Loucy (cell line): ENCODE measurements around the gene ARFRP1.
A peak's percentile ranks its signal among the peaks of the same experiment; 100 is the strongest.
"Not testable (repeated sequence)": the region's sequence is repeated elsewhere in the genome, so short reads cannot be mapped to it uniquely, and the experiment has no call there.

Experiments used
- H2AFZ ChIP-seq: fragments of 200-600 bp; sonication (generic); 2 replicates; pipeline ENCODE4 v1.6.0; 2016; ENCODE audit warnings: antibody characterized with exemption, mild to moderate bottlenecking, low read length, moderate library complexity
- H3F3A ChIP-seq: fragments of 200-600 bp; 2 replicates; pipeline ENCODE4 v1.6.0; 2016; ENCODE audit warnings: antibody characterized with exemption, low read depth, mild to moderate bottlenecking
- H3K27me3 ChIP-seq: fragments of 200-600 bp; sonication (generic); 2 replicates; pipeline ENCODE4 v1.6.1; 2014; ENCODE audit warnings: low read length, mild to moderate bottlenecking; ENCODE audit not compliant: insufficient read depth, poor library complexity, severe bottlenecking
- H3K36me3 ChIP-seq: fragments of 200-600 bp; sonication (generic); 2 replicates; pipeline ENCODE4 v1.6.1; 2016; ENCODE audit warnings: low read length; ENCODE audit not compliant: insufficient read depth
- H3K4me1 ChIP-seq: fragments of 200-600 bp; sonication (generic); 2 replicates; pipeline ENCODE4 v1.5.1; 2014; ENCODE audit warnings: low read length, mild to moderate bottlenecking; ENCODE audit not compliant: insufficient read depth, poor library complexity, severe bottlenecking
- H3K4me2 ChIP-seq: fragments of 200-600 bp; sonication (generic); 2 replicates; pipeline ENCODE4 v1.6.0; 2014; ENCODE audit warnings: antibody characterized with exemption, low read length, low read depth, mild to moderate bottlenecking; ENCODE audit not compliant: poor library complexity, severe bottlenecking
- H3K4me3 ChIP-seq: fragments of 200-600 bp; sonication (generic); 2 replicates; pipeline ENCODE4 v1.5.1; 2014; ENCODE audit warnings: low read length, mild to moderate bottlenecking, mixed read lengths; ENCODE audit not compliant: poor library complexity, severe bottlenecking
- H3K79me2 ChIP-seq: fragments of 200-600 bp; sonication (generic); 2 replicates; pipeline ENCODE4 v1.6.1; 2014; ENCODE audit warnings: low read length; ENCODE audit not compliant: insufficient read depth
- H3K9ac ChIP-seq: fragments of 200-600 bp; sonication (generic); 2 replicates; pipeline ENCODE4 v1.6.0; 2014; ENCODE audit warnings: mild to moderate bottlenecking, low read depth, low read length, moderate library complexity; ENCODE audit not compliant: poor library complexity, severe bottlenecking
- H3K9me2 ChIP-seq: fragments of 200-600 bp; sonication (generic); replicated peaks from 2 replicates; pipeline ENCODE4 v1.6.1; 2016; ENCODE audit warnings: low read depth, low read length, mixed read lengths
- H3K9me3 ChIP-seq: fragments of 200-600 bp; sonication (generic); 2 replicates; pipeline ENCODE4 v1.6.1; 2014; ENCODE audit warnings: mild to moderate bottlenecking, antibody characterized with exemption, low read length, low read depth; ENCODE audit not compliant: insufficient read depth
- H4K20me1 ChIP-seq: fragments of 200-600 bp; sonication (generic); 2 replicates; pipeline ENCODE4 v1.6.0; 2014; ENCODE audit warnings: antibody characterized with exemption, low read length, mild to moderate bottlenecking; ENCODE audit not compliant: insufficient read depth, poor library complexity, severe bottlenecking
- CTCF ChIP-seq: fragments of 200-600 bp; sonication (generic); conservative IDR thresholded peaks from 2 replicates; pipeline ENCODE4 v1.5.1; 2014; ENCODE audit warnings: mild to moderate bottlenecking, antibody characterized with exemption, low read length
- EZH2phosphoT487 ChIP-seq: fragments of 200-600 bp; IDR thresholded peaks from 2 replicates; pipeline ENCODE4 v1.6.1; 2018; ENCODE audit warnings: antibody characterized with exemption, mild to moderate bottlenecking, moderate library complexity, borderline replicate concordance

The ARFRP1 gene

GRCh38 chr20:63651942-63652191, 55.9 kb downstream of the ARFRP1 start:
- Histone ChIP-seq H3K4me3 (peak overlapping the region; percentile 78), H3K9me3 (no peaks in the 10 kb centered on the region), H3K4me2 (peak overlapping the region; percentile 86), H3K9me2 (no peaks in the 10 kb centered on the region), H3K36me3 (no peaks in the 10 kb centered on the region), H3K79me2 (peaks cover 56% of the 10 kb centered on the region), H3K9ac (peak overlapping the region; percentile 67), H3K27me3 (no peaks in the 10 kb centered on the region), H4K20me1 (peaks cover 18% of the 10 kb centered on the region), H3K4me1 (peaks cover 27% of the 10 kb centered on the region), H3F3A (no peaks in the 10 kb centered on the region), H2AFZ (no peak overlapping the region)
- TF ChIP-seq EZH2phosphoT487 (no peak), CTCF (no peak)

GRCh38 chr20:63650486-63650885, 57.3 kb downstream of the ARFRP1 start:
- H3K9me2 ChIP-seq, H3K9me3 ChIP-seq, H3K27me3 ChIP-seq, H3F3A ChIP-seq, H3K36me3 ChIP-seq, H3K4me3 ChIP-seq, H3K4me2 ChIP-seq, H3K9ac ChIP-seq, H2AFZ ChIP-seq: not testable (repeated sequence)
- Histone ChIP-seq H3K79me2 (peaks cover 53% of the 10 kb centered on the region), H3K4me1 (peaks cover 27% of the 10 kb centered on the region), H4K20me1 (peaks cover 18% of the 10 kb centered on the region)

- H3K9ac ChIP-seq = no peak overlapping the region
- H3F3A ChIP-seq = no peaks in the 10 kb centered on the region
- H3K9me2 ChIP-seq = no peaks in the 10 kb centered on the region
- peak overlapping the region; percentile 5 for H3K4me2 ChIP-seq
- H3K9me3 ChIP-seq = no peaks in the 10 kb centered on the region
- H3K27me3 ChIP-seq = no peaks in the 10 kb centered on the region
- peaks cover 2% of the 10 kb centered on the region; the same call in 1 of the 2 replicates for H3K36me3 ChIP-seq
- no peak overlapping the region for H3K4me3 ChIP-seq
- peaks cover 13% of the 10 kb centered on the region for H3K4me1 ChIP-seq
- H4K20me1 ChIP-seq = peaks cover 19% of the 10 kb centered on the region
- H2AFZ ChIP-seq = no peak overlapping the region
- TF ChIP-seq EZH2phosphoT487 (no peak), CTCF (no peak)
- H3K79me2 ChIP-seq = peaks cover 41% of the 10 kb centered on the region
Observed at GRCh38 chr20:63648895-63649589, 58.7 kb downstream of the ARFRP1 start.
